Activated B cell treated with CpG ODN at 0.5 μM for 24 hours (primary cell): ENCODE data around the gene CDK7. TPM values are rescaled to one million over a fixed set of nuclear protein-coding genes. Genes with fewer than 3 reads are reported as not detected.

ENCODE experiments used
- ATAC-seq: fragments of 200-7000 bp; cut with Tn5 transposase; one replicate; pipeline ENCODE4 v1.10.0; 2021; ENCODE audit warnings: low read depth, mild to moderate bottlenecking, moderate library complexity
- CTCF ChIA-PET: fragments of 350-600 bp; sonication (Branson Sonifier 250); formaldehyde crosslinking; loops from one replicate; lab custom pipeline; 2021; ENCODE audit warnings: antibody characterized with exemption; lab: Charles Lee
- POLR2A ChIA-PET: fragments of 350-600 bp; sonication (Branson Sonifier 250); formaldehyde crosslinking; loops from one replicate; lab custom pipeline; 2021; ENCODE audit warnings: antibody characterized with exemption; lab: Charles Lee
- DNase-seq: peaks from one replicate; pipeline ENCODE4 v3.0.0; 2022
- H3K27ac Mint-ChIP-seq: one replicate; pipeline ENCODE4 v1.8.0; 2020; ENCODE audit warnings: mixed read lengths
- H3K27me3 Mint-ChIP-seq: one replicate; pipeline ENCODE4 v1.8.0; 2021; ENCODE audit warnings: mixed read lengths
- H3K36me3 Mint-ChIP-seq: one replicate; pipeline ENCODE4 v1.8.0; 2021; ENCODE audit warnings: low read depth, mixed read lengths
- H3K4me1 Mint-ChIP-seq: one replicate; pipeline ENCODE4 v1.8.0; 2021; ENCODE audit warnings: mixed read lengths
- H3K4me3 Mint-ChIP-seq: one replicate; pipeline ENCODE4 v1.8.0; 2020; ENCODE audit warnings: mild to moderate bottlenecking, mixed read lengths
- H3K9me3 Mint-ChIP-seq: one replicate; pipeline ENCODE4 v1.8.0; 2020; ENCODE audit warnings: mixed read lengths
- intact Hi-C: fragments of 100-400 bp; cut with micrococcal nuclease; formaldehyde crosslinking; loops from one replicate; pipeline ENCODE4 v1.15.1; 2024
- total RNA-seq: library from RNA; stranded (reverse); gene quantifications from 2 replicates; pipeline ENCODE4 v1.2.3, GENCODE V29; 2022
- TF ChIP-seq, protein P1 (sequence below): fragments of 200-600 bp; IDR thresholded peaks from one replicate; pipeline ENCODE4 v1.8.0; 2022; ENCODE audit warnings: antibody characterized with exemption, mild to moderate bottlenecking

The CDK7 gene
- total RNA-seq, 1 donor from 2014 or later = 33.5 TPM

DNA sequence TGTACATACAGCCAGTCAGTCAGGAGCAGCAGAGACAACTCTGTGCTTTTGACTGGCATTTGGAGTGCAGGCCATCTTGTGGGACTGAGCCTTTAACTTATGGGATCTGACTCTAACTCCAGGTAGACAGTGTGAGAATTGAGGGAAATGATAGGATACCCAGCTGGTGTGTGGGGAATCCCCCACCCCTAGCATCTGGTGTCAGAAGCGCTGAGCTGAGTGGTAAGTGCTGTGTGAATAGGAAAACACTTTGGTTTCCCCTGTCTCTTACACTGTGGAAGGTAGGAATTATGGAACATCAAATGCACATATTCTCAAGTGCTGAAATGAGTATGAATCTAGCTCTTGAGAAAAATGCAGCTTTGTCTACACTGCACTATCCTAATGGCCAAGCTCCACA lies 54.0 kb downstream of the CDK7 start:
- DNase-seq (no peak), ATAC-seq (no peak)
- Mint-ChIP-seq H3K4me1 (no peaks in the 10 kb centered on the region), H3K9me3 (no peaks in the 10 kb centered on the region), H3K27me3 (no peaks in the 10 kb centered on the region), H3K36me3 (peaks cover 22% of the 10 kb centered on the region), H3K4me3 (no peak overlapping the region), H3K27ac (no peak overlapping the region)
- ChIA-PET CTCF (no interaction called here), POLR2A (no interaction called here)
- TF ChIP-seq, protein P1, sequence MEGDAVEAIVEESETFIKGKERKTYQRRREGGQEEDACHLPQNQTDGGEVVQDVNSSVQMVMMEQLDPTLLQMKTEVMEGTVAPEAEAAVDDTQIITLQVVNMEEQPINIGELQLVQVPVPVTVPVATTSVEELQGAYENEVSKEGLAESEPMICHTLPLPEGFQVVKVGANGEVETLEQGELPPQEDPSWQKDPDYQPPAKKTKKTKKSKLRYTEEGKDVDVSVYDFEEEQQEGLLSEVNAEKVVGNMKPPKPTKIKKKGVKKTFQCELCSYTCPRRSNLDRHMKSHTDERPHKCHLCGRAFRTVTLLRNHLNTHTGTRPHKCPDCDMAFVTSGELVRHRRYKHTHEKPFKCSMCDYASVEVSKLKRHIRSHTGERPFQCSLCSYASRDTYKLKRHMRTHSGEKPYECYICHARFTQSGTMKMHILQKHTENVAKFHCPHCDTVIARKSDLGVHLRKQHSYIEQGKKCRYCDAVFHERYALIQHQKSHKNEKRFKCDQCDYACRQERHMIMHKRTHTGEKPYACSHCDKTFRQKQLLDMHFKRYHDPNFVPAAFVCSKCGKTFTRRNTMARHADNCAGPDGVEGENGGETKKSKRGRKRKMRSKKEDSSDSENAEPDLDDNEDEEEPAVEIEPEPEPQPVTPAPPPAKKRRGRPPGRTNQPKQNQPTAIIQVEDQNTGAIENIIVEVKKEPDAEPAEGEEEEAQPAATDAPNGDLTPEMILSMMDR = no peak
- intact Hi-C loops = no loop called here

DNA sequence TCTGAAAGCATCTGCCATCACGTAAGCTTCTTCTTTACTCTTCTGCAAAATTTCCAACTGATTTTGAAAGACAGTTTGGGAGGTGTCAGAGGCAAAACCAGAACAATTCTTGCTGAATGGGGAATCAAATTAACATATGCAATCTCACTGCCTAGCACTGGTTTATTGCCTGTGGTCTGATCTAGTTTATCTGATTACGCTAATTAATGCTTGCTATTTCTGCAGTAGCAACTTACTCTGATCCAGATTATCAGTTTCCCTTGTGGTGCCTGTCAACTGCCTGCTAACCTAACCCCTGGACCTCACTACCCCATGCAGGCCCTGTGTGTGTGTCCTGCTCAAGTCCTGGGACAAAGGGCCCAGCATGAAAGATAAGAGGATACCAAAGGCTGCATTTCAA lies 57.6 kb downstream of the CDK7 start:
- no peak overlapping the region for H3K4me3 Mint-ChIP-seq
- intact Hi-C loops = no loop called here
- no peaks in the 10 kb centered on the region for H3K9me3 Mint-ChIP-seq
- no peaks in the 10 kb centered on the region for H3K4me1 Mint-ChIP-seq
- ATAC-seq (no peak), DNase-seq (no peak)
- H3K27ac Mint-ChIP-seq = no peak overlapping the region
- no peaks in the 10 kb centered on the region for H3K27me3 Mint-ChIP-seq
- ChIA-PET POLR2A (no interaction called here), CTCF (no interaction called here)
- H3K36me3 Mint-ChIP-seq = peaks cover 18% of the 10 kb centered on the region
- TF ChIP-seq, protein P1 = no peak

DNA sequence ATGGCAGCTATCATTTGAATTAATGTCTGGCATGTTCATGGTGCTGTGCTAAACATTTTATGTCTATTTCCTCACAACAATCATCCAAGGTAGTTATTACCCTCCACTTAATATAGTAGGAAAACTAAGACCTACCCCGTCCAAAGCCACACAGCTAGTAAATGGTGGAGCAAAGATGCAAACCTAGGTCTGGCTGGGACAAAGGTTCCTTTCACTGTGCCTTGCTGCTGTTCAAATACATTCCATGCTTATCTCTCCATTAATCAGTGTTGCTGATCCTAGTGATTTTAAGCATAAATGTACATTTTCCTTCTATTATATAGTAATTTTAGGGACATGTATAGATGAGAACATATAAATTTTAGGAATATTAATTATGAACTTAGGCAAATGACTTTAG lies 59.2 kb downstream of the CDK7 start:
- CTCF ChIA-PET = interaction anchor here (1.0 kb wide), 1 partner anchor 201 kb away, joined by 4 read pairs; no protein-coding TSS in a partner anchor

DNA sequence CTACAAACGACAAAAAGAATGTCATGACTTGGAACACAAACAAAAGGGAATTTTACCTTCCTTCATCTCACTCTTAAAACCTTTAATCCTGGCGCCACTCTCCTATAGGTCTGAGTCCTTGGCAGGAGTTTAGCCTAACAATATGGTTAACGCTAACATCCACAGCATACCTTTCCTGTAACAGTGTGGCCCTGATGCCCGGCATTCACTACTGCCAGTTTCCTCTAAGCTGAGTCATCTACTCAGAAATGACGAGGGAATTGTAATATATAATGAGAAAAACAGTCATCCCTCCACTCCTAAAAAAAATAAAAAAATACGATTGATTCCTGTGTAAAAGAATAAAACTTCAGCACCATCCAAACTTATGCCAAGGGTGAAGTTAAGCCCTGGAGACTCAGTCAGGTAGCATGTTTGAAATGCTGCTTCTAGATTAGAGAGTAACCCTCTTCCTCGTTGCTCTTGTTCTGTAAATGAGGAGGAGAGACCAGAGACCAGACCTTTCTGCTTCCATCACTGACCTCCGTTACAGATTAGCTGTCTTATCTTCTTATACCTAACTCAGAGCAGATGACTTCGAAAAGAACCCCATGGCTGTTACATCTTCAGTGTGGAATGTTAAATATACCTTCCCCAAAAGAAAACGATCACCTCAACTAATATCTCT lies 60.5 kb downstream of the CDK7 start:
- peaks cover 2% of the 10 kb centered on the region for H3K4me1 Mint-ChIP-seq
- no peak overlapping the region for H3K27ac Mint-ChIP-seq
- TF ChIP-seq, protein P1 = no peak
- no peaks in the 10 kb centered on the region for H3K27me3 Mint-ChIP-seq
- ATAC-seq = no peak
- no peak for DNase-seq
- H3K36me3 Mint-ChIP-seq = peaks cover 31% of the 10 kb centered on the region
- no peaks in the 10 kb centered on the region for H3K9me3 Mint-ChIP-seq
- ChIA-PET CTCF (no interaction called here), POLR2A (no interaction called here)
- H3K4me3 Mint-ChIP-seq = no peak overlapping the region
- intact Hi-C loops = no loop called here

More for the DNA sequence above, 59.2 kb downstream of the CDK7 start:
- no peaks in the 10 kb centered on the region for H3K27me3 Mint-ChIP-seq
- intact Hi-C loops = no loop called here
- no peak overlapping the region for H3K27ac Mint-ChIP-seq
- no peak overlapping the region for H3K4me3 Mint-ChIP-seq
- TF ChIP-seq, protein P1 = no peak
- POLR2A ChIA-PET = no interaction called here
- no peak for DNase-seq
- H3K36me3 Mint-ChIP-seq = peaks cover 23% of the 10 kb centered on the region
- no peak for ATAC-seq
- H3K4me1 Mint-ChIP-seq = no peaks in the 10 kb centered on the region
- H3K9me3 Mint-ChIP-seq = no peaks in the 10 kb centered on the region

DNA sequence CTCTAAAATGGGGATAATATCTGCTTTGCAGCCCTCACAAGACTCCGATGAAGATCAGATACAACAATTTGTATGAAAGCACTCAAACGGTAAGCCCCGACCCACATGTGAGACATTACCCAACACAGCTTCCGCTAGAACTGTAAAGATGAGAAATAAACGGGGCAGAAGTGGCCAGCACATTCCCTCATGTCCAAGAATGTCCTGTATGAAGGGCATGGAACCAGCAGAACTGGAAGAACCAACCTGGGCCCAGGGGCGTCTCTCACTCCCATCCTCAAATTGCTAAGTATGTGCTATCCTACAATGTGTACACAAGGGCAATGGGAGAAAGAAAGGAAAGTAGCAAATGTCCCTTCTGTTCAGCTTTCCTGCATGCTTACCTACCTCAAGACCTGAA lies 64.9 kb downstream of the CDK7 start:
- Mint-ChIP-seq H3K4me3 (no peak overlapping the region), H3K4me1 (peaks cover 12% of the 10 kb centered on the region), H3K36me3 (peaks cover 25% of the 10 kb centered on the region), H3K27ac (no peak overlapping the region), H3K27me3 (no peaks in the 10 kb centered on the region), H3K9me3 (no peaks in the 10 kb centered on the region)
- TF ChIP-seq, protein P1 = no peak
- ChIA-PET POLR2A (no interaction called here), CTCF (no interaction called here)
- intact Hi-C loops = no loop called here
- no peak for ATAC-seq
- no peak for DNase-seq
